Adrenal gland (tissue), 5 donors: ENCODE measurements around the gene B3GLCT.

Experiments
- POLR2A ChIP-seq, 2 donors: fragments of 450-650 bp; IDR thresholded peaks; one replicate each; pipeline ENCODE4 v1.6.1; 2017; ENCODE audit warnings: antibody characterized with exemption in 2 of 2, mild to moderate bottlenecking in 2 of 2, moderate library complexity in 1 of 2
- TF ChIP-seq, protein P1 (sequence below), 6 experiments: fragments of 450-650 bp in 4 of 6; fragments of 200-600 bp in 2 of 6; sonication (generic) in 1 of 6; IDR thresholded peaks; 1 replicate in 5 of 6; 2 replicates in 1 of 6; pipeline versions ENCODE4 v1.5.1 to v1.8.0; 2016 to 2021; ENCODE audit warnings: antibody characterized with exemption in 6 of 6, mild to moderate bottlenecking in 2 of 6, moderate library complexity in 1 of 6
- donor health status: DM: no; HTN: no; CAD: no.

DNA sequence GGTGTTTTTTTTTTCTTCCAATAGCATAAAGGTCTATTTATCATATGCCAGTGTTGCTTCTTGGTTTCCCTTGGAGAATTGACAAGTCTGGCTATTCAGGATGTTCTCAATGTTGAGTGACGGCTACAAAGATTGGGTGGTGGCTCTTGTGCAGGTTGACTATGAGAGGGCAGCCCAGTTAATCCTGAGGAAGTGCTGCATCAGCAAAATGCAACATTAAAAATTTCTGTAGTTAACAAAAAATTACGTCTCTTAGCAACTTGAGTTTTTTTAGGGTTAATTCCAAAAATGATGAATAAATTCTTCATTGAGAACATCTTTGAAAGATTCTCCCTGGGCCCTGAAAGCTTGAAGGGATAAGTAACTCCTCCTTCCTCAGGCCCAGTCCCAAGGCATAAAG, 147.1 kb downstream of the B3GLCT start:
- no peak for TF ChIP-seq POLR2A (IDR thresholded peaks at IDR 0.05)
- TF ChIP-seq, protein P1, sequence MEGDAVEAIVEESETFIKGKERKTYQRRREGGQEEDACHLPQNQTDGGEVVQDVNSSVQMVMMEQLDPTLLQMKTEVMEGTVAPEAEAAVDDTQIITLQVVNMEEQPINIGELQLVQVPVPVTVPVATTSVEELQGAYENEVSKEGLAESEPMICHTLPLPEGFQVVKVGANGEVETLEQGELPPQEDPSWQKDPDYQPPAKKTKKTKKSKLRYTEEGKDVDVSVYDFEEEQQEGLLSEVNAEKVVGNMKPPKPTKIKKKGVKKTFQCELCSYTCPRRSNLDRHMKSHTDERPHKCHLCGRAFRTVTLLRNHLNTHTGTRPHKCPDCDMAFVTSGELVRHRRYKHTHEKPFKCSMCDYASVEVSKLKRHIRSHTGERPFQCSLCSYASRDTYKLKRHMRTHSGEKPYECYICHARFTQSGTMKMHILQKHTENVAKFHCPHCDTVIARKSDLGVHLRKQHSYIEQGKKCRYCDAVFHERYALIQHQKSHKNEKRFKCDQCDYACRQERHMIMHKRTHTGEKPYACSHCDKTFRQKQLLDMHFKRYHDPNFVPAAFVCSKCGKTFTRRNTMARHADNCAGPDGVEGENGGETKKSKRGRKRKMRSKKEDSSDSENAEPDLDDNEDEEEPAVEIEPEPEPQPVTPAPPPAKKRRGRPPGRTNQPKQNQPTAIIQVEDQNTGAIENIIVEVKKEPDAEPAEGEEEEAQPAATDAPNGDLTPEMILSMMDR (IDR thresholded peaks at IDR 0.05): no peak
